Measurements from ENCODE around the gene CPB2. TPM values are rescaled to one million over a fixed set of nuclear protein-coding genes. Genes with fewer than 3 reads are reported as not detected.

CPB2 gene
- total RNA-seq, 1 donor = not detected

GRCh38 chr13:46031581-46032263 is 73.1 kb downstream of the CPB2 start:
- no peak overlapping the region for H3K4me3 ChIP-seq (ENCODE audit: low read depth, low read length)
- no peak for DNase-seq (ENCODE audit: low read depth)
- no peak for TF ChIP-seq CTCF (IDR thresholded peaks at IDR 0.05; ENCODE audit: insufficient read depth, low read length)

DNA sequence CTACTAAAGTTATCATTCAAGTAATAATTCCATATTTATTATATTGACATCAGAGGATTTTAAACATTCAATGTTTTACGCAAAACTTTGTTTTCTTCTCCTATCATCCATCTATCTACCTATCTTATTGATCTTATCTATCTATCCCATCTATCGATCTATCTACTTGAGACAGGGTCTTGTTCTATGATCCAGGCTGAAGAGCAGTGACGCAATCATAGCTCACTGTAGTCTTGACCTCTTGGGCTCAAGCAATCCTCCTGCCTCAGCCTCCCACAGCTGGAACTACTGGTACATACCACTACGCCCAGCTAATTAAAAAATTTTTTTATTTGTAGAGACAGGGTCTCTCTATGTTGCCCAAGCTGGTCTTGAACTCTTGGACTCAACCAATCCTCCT is 79.7 kb downstream of the CPB2 start:
- DNase-seq (ENCODE audit: low read depth) = no peak
- H3K4me3 ChIP-seq (ENCODE audit: low read depth, low read length) = no peak overlapping the region
- TF ChIP-seq CTCF (IDR thresholded peaks at IDR 0.05; ENCODE audit: insufficient read depth, low read length) = no peak

- peak; percentile 2 for DNase-seq (ENCODE audit: low read depth)
- no peak for TF ChIP-seq CTCF (IDR thresholded peaks at IDR 0.05; ENCODE audit: insufficient read depth, low read length)
These were observed 82.4 kb downstream of the CPB2 start for GRCh38 chr13:46022481-46022880.

DNA sequence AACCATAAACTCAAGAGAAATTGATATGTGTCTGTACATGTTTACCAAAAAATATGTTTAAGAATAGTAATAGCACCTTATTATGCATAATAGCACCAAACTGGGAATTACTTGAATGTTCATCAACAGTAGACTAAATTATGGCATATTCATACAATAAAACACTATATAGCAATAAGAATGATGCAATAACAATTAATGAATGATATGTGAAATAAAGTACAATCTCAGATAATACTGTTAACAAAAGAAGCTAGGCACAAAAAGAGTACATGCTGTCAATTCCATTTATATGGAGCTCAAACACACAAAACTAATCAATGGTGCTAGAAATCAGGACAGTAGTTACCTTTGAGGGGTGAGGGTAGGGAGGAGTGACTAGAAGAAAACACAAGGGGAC is 88.6 kb downstream of the CPB2 start:
- no peak overlapping the region for H3K4me3 ChIP-seq (ENCODE audit: low read depth, low read length)
- TF ChIP-seq CTCF (IDR thresholded peaks at IDR 0.05; ENCODE audit: insufficient read depth, low read length) = no peak
- DNase-seq (ENCODE audit: low read depth) = no peak

More at GRCh38 chr13:46022481-46022880, 82.4 kb downstream of the CPB2 start:
- no peak overlapping the region for H3K4me3 ChIP-seq (ENCODE audit: low read depth, low read length)

- no peak overlapping the region for H3K4me3 ChIP-seq (ENCODE audit: low read depth, low read length)
- no peak for TF ChIP-seq CTCF (IDR thresholded peaks at IDR 0.05; ENCODE audit: insufficient read depth, low read length)
- DNase-seq (ENCODE audit: low read depth) = no peak
These were observed 89.5 kb downstream of the CPB2 start for GRCh38 chr13:46015366-46015765.

- H3K4me3 ChIP-seq (ENCODE audit: low read depth, low read length) = no peak overlapping the region
- DNase-seq (ENCODE audit: low read depth) = no peak
- no peak for TF ChIP-seq CTCF (IDR thresholded peaks at IDR 0.05; ENCODE audit: insufficient read depth, low read length)
These were observed 92.4 kb downstream of the CPB2 start for GRCh38 chr13:46012404-46012803.

DNA sequence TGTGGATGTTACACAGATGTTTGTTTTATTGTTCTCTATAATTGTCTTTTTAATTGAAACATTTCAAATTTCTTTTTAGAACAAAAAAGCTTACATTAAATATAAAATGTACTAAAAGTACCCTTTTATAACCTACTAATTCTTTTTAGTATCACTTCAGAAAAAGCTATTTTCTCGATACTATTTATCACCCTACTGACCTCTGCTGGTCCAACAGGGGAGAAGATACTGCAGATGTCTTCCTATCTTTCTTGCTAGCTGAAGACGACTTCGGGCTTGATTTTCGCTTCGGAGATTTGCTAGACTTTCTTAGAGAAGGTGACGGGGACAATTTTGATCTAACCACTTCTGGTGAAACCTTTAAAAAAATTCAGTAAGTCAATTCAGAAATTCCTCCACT is 94.7 kb downstream of the CPB2 start:
- TF ChIP-seq CTCF (IDR thresholded peaks at IDR 0.05; ENCODE audit: insufficient read depth, low read length) = peak; percentile 39
- peak; percentile 2 for DNase-seq (ENCODE audit: low read depth)
- H3K4me3 ChIP-seq (ENCODE audit: low read depth, low read length) = no peak overlapping the region

Measured in fibroblast of the aortic adventitia (primary cell).